H1 (cell line): ENCODE measurements around the gene EXTL1. TPM values are rescaled to one million over a fixed set of nuclear protein-coding genes. Genes with fewer than 3 reads are reported as not detected.

Experiments used
- CBX8 ChIP-seq: fragments of 300-800, 300-1000 bp; sonication (generic); IDR thresholded peaks from 2 replicates; pipeline ENCODE4 v1.7.1; 2016; ENCODE audit warnings: low read depth, low read length, borderline replicate concordance
- polyA plus RNA-seq, 7 experiments: library from polyadenylated mRNA; depleted of rRNA in 3 of 7; stranded (reverse) in 5 of 7; unstranded in 2 of 7; fragments of >200 nt in 5 of 7; fragments of 200-250 nt in 2 of 7; gene quantifications; 1 replicate in 5 of 7; 2 replicates in 1 of 7; 4 replicates in 1 of 7; pipeline versions ENCODE4 v1.2.1 to v1.2.3, GENCODE V29; 2011 to 2013; ENCODE audit warnings: missing spikeins in 2 of 7, mixed read lengths in 2 of 7
- total RNA-seq: library from RNA; stranded (reverse); fragmentation: NEBNext Ultra II Directional; extraction: Animal tissue kit (Norgen Biotek cat#: 25700); gene quantifications from 2 replicates; pipeline ENCODE4 v1.2.1, GENCODE V29; 2021

The EXTL1 gene
- total and polyA plus RNA-seq, 2 of the 8 experiments (the other 6 are each of a cell fraction or from before 2014, with no cell fraction given) = 0.89 to 1.2 TPM

DNA sequence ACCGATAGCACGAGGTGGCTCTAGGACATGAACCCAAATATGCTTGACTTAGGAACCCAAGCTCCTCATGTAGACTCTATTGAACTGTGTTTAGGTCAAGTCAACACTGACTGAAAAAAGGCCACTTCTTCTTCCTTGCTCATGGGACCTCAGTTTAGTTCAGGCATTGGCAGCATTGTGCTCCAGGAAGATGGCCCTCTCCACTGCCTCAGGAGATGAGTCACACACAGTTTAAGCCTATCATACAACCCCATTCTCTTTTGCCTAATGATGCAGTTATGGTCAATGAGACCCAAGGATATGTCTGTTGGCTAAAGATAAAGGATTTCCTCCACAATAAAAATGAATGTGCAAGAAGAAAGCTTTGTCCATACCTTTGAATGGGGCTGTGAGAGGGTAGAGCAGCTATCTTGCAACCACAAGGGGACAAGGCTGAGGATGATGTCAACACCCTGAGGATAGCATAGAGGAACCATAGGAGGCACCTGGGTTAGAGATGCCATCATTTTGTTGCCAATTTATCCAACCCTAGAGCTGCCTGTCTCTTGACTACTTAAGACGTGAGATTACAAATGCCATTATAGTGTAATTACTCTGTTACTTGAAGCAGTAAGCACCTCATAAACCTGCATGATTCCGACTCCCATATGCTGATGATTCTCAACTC, 48.9 kb downstream of the EXTL1 start (continued):
- no peak for TF ChIP-seq CBX8
